Measurements from ENCODE around the gene LDLRAD3.

DNA sequence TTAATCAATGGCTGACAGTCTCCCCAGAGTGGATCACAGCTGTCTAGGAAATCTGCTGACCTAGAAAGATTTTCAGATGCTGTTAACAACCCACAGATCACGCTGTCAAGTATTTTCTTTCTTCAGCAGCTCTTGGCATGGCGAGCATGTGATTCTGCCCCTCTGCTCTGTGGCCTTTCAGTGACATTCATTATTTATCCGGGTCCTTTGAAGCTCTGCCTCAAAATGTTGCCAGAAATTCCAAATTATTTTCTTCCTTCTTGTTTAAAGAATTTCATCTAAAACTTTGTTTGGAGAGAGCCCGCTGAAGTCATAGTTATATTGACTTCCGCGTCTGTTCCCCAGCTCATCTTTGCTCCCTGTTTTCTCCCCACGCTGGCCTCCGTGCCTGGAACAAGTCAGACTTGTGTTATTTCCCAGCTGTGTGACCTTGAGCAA is 211.3 kb downstream of the LDLRAD3 start:
- TF ChIP-seq CTCF (IDR thresholded peaks at IDR 0.05) = no peak
- TF ChIP-seq POLR2A (IDR thresholded peaks at IDR 0.05) = no peak

Data from ovary (tissue), 3 donors.